Stimulated activated CD8-positive, alpha-beta memory T cell treated with anti-CD3 and anti-CD28 coated beads, Interleukin-7, amount 100 ng/mL, for 24 hours (primary cell): ENCODE measurements around the gene MTA1.

Experiments used
- DNase-seq: peaks from one replicate; pipeline ENCODE4 v3.0.0-alpha.2; 2020; ENCODE audit warnings: low read depth

MTA1 gene

GRCh38 chr14:105476831-105477659 lies 57.4 kb downstream of the MTA1 start:
- no peak for DNase-seq

GRCh38 chr14:105477660-105478397 lies 58.2 kb downstream of the MTA1 start:
- DNase-seq = no peak

GRCh38 chr14:105478398-105479251 lies 59.0 kb downstream of the MTA1 start:
- DNase-seq = no peak

GRCh38 chr14:105479431-105480158 lies 60.0 kb downstream of the MTA1 start:
- no peak for DNase-seq

GRCh38 chr14:105480199-105480746 lies 60.6 kb downstream of the MTA1 start:
- no peak for DNase-seq

GRCh38 chr14:105480807-105481801 lies 61.5 kb downstream of the MTA1 start:
- peak; percentile 83 for DNase-seq

- DNase-seq = peak; percentile 76
Observed at GRCh38 chr14:105481886-105482457, 62.3 kb downstream of the MTA1 start.

GRCh38 chr14:105482486-105483110 lies 63.0 kb downstream of the MTA1 start:
- DNase-seq = no peak

GRCh38 chr14:105483300-105484068 lies 63.9 kb downstream of the MTA1 start:
- DNase-seq = no peak

GRCh38 chr14:105484069-105484996 lies 64.7 kb downstream of the MTA1 start:
- no peak for DNase-seq

GRCh38 chr14:105484997-105485393 lies 65.4 kb downstream of the MTA1 start:
- DNase-seq = no peak

- DNase-seq = no peak
Observed at GRCh38 chr14:105485739-105486162, 66.1 kb downstream of the MTA1 start.

GRCh38 chr14:105486163-105486973 lies 66.7 kb downstream of the MTA1 start, which contains the start of gene CRIP1:
Gene CRIP1 (plus strand): TSS chr14:105486886. CDS start chr14:105487260, 374 bp downstream.
- DNase-seq = no peak

GRCh38 chr14:105486974-105487448 lies 67.4 kb downstream of the MTA1 start:
- DNase-seq = no peak

- no peak for DNase-seq
Observed at GRCh38 chr14:105487449-105487985, 67.9 kb downstream of the MTA1 start.
